Stimulated activated CD8-positive, alpha-beta memory T cell treated with anti-CD3 and anti-CD28 coated beads, Interleukin-15, amount 100 ng/mL, for 1 hour (primary cell): ENCODE results near the gene ATP5F1A.
A peak's percentile ranks its signal among the peaks of the same experiment; 100 is the strongest.

Source experiments
- DNase-seq: peaks from one replicate; pipeline ENCODE4 v3.0.0-alpha.2; 2020; ENCODE audit warnings: low read depth

The ATP5F1A gene

DNA sequence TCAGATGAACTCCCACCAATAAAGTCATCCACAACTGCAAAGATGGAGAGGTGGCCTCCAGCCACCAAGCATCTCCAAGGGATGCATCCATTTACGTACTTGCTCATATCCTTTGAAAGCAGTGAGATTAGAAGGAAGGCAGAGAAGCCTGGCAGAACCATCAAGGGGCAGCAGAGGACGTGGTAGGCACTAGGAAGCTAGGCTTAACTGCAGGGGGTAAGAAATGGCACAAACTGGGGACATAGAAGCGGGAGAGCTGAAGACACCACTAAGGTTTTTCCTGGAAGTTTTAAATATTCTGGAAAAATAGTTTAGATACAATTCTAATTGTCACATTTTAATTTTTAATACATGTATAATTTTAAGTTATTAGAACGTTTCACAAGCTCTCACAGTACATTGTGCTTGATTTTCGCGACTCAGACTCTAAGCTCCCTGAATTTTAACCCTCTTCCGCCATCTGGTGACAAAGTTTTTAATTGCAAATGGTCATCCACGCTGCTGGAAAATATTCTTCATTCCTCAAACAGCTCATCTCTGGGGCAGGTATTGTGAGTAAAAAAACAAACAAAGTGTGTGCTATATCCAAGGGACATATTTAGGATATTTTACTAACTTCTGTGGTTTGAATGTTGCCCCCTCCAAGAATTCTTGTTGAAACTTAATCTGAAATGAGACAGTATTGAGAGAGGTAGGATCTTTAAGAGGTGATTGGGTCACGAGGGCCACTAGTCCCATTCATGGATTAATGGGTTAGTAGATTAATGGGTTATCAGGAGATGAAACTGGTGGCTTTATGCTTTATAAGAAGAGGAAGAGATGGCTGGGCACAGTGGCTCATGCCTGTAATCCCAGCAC lies 24.4 kb downstream of the ATP5F1A start:
- DNase-seq: peak; percentile 34

DNA sequence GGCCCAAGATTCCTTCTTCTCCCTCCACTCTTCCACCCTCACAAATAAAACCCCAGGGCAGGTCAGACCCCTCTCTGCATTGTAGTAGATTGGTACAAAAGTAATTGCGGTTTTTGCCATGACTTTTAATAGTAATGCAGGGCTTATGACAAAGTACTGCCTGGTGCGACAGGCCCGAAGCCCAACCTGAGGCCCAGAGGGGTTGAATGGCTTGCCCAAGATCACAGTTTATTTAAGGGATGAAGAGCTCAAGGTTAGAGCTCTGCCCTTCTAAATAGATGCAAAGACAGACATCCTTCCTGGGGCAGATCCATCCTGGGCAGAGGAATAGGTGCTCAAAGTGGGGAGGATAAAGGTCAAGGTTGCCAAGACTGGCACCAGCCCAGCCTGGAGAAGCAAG lies 25.1 kb downstream of the ATP5F1A start:
- DNase-seq: no peak

DNA sequence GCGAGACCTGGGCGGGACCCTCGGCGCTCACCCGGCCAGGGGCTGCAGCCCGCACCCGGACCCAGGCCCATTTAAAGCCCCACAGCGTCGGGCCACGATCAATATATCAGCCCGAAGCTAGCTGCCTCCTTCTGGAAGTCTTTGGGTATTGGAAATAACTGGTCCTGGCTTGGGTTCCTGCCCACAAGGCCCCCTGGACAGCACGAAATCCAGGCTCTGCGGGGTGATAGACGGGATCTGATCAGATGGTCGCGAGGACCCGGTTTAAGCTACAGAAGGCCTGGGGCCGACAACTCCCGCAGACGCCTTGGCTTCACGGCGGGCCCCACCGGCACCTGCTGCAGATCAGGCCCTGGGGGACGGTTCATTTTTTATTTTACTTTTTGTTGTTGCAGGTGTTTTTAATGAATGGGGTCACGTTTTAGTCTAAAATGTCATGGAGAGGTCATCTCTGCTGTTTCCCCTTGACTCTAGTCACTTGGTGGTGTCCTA lies 25.7 kb downstream of the ATP5F1A start:
- DNase-seq: no peak

- DNase-seq: peak; percentile 30
These were observed 26.3 kb downstream of the ATP5F1A start, which contains the start of gene PSTPIP2 for GRCh38 chr18:46071653-46072375. Gene PSTPIP2 (minus strand): TSS chr18:46072260. CDS start chr18:46072188, 72 bp downstream.

DNA sequence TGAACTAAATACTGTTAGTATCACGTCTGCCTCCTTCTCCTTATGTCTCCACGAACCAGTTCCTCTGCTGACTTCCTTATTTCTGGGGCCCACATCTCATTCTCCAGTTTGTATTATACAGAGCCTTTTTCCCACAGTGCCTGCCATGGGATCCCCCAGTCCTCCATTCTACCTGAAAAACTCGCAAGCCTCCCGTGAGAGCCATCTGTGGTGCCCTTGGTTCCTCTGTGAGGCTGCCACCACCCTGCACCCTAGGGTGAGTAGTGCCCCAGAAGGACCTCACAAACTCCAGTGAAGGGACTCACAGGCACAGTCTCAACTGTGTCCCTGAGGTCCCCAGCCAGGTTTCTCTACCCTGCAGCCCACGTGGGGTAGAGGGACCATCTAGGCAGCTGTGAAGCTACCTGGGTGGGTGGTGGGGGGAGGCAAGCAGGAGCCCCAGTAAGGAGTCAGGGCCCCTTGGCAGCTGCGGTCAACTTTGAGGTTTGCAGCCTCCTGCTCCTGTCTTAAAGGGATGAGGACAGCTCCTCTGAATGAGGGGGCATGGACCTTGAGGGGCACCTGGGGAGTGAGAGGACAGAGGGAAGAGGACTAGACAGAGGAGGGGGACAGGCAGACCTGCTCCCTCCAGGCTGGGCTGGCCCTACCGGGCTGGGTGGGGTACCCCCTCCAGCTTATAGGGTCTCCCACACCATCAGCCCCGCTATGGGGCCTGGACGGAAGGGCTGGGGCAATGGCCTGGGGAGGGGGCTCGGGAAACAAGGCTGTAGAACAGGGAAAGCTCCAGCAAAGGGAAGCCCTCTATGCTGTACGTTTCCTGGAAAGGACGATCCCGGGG lies 27.1 kb downstream of the ATP5F1A start:
- no peak for DNase-seq

DNA sequence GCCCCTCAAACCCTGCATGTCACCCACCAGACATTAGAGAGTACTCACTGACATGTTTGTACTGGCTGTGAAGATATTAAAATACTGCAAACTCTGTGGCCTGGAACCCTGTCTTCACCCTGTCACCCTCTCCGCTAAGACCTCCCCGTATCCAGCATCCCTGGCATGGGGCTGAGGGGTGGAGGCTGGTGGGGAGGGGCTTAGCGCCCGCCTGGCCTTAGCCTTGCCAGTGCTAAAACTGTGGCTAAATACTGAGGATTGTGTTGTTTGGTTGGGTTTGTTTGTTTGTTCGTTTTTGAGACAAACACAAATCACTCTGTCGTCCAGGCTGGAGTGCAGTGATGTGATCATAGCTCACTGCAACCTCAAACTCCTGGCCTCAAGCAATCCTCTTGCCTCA lies 27.9 kb downstream of the ATP5F1A start:
- DNase-seq: no peak

DNA sequence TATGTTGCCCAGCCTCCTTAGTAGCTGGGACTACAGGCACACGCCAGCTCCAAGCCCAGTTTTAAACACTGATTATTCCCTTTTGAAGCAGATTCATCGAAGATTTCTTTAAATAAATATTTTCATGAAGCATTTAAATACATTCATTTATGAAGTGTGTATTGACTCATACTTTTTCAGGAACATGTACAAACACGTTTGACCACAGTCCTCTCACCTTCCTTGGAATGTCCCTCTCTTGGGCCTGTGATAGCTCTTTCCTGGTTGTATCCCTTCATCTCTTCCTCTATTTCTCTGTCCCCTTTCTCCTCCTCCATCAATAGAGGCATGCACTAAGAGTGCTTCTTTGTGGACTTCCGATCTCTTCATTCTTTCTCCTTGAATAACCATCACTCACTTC lies 28.6 kb downstream of the ATP5F1A start:
- DNase-seq: no peak

- DNase-seq: no peak
These were observed 29.3 kb downstream of the ATP5F1A start for GRCh38 chr18:46068763-46069162.

GRCh38 chr18:46067438-46068007 lies 30.6 kb downstream of the ATP5F1A start:
- DNase-seq: no peak

DNA sequence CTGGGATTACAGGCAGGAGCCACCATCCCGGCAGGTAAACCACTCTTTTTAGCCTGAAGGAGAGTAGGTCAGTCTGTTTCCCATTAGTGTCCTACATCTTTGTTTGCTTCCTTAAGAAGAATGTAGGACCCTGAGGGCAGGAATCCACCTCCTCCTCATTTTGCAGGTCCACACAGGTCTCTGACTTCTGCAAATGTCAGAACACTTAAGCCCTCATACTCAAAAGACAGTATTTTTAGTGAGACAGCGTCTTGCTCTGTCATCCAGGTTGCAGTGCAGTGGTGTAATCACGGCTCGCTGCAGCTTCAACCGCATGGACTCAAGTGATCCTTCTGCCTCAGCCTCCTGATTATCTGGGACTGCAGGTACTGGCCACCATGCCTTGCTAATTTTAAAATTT lies 35.3 kb downstream of the ATP5F1A start:
- no peak for DNase-seq

- no peak for DNase-seq
These were observed 36.3 kb downstream of the ATP5F1A start for GRCh38 chr18:46061796-46062195.

DNA sequence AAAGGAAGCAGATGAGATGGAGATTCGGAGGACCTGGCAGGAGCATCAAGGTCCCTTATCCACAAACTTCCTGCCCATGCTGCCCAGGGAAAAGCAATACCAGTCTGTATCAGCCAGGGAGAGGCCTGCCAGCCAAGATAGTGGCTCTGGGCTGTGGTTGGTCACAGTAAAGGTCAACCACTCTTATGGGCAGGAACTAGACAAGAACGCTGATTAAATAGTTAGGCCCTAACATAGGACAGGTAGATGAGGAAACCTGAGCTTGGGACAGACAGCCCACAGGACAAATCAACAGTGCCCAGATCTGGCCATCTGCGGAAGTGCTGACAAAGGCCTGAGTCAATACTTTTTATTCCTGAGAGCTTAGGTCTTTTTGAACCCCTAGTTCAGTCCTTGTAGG lies 36.7 kb downstream of the ATP5F1A start:
- no peak for DNase-seq

GRCh38 chr18:46060359-46060841 lies 37.7 kb downstream of the ATP5F1A start:
- no peak for DNase-seq

- no peak for DNase-seq
These were observed 42.3 kb downstream of the ATP5F1A start for GRCh38 chr18:46055838-46056230.

DNA sequence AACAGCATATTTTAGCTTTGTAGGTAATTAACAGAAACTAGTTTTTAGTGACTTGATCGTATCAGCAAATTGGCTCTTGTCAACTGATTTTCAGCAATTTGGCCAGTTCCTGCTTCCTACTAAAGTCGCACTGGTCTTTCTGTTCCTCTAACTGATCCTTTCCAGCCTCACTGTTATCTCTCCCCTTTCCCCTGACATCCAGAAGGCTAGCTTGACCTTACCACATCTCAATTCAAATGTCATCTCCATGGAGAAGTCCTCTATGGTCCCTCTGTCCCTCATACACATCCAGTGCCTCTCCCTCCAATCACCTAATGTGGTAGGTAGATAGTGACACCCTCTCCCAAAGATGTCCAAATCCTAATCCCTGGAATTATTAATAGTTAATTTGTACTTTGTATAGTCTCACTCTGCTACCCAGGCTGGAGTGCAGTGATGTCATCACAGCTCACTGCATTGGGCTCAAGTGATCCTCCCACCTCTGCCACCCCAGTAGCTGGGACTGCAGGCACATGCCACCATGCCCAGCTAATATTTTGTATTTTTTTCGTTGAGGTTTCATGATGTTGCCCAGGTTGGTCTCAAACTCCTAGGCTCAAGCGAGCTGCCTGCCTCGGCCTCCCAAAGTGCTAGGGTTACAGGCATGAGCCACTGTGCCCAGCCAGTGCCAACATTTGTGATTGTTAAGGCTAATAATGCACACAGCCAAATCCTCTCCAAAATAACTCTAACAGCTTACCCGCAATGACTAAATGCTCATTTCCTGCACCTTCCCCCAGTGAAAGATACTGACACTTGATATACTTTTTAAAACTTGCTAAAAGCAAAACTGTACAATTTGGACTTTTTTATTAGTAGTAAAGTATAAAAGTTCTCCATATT lies 42.9 kb downstream of the ATP5F1A start:
- DNase-seq: no peak

GRCh38 chr18:46053368-46054095 lies 44.6 kb downstream of the ATP5F1A start:
- DNase-seq: no peak

GRCh38 chr18:46051731-46052461 lies 46.2 kb downstream of the ATP5F1A start:
- no peak for DNase-seq

DNA sequence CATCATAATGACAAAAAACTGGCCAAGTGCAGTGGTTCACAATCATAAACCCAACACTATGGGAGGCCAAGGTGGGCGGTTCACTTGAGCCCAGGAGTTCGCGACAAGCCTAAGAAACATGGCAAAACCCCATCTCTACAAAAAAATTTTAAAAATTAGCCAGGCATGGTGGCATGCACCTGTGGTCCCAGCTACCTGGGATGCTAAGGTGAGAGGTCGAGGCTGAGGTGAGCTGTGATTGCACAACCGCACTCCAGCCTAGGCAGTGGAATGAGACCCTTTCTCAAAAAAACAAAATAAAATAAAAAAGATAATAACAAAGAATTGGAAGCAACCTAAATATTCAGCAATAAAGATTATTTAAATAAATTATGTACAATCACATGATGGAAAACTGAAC lies 47.8 kb downstream of the ATP5F1A start:
- no peak for DNase-seq

GRCh38 chr18:46048641-46049040 lies 49.5 kb downstream of the ATP5F1A start:
- DNase-seq: no peak
